Endodermal cell (in vitro differentiated cells): ENCODE data around the gene KRTAP1-4. TPM values are rescaled to one million over a fixed set of nuclear protein-coding genes. Genes with fewer than 3 reads are reported as not detected.

Experiments
- DNase-seq: peaks from one replicate; pipeline ENCODE4 v3.0.0-alpha.2; 2017
- H3K27ac ChIP-seq: 2 replicates; pipeline ENCODE4 v1.5.1; 2013; ENCODE audit warnings: mild to moderate bottlenecking, low read depth, low read length, moderate library complexity
- H3K27me3 ChIP-seq: 2 replicates; pipeline ENCODE4 v1.6.1; 2013; ENCODE audit warnings: mild to moderate bottlenecking, low read length, moderate library complexity; ENCODE audit not compliant: insufficient read depth, control insufficient read depth, poor library complexity, severe bottlenecking
- H3K36me3 ChIP-seq: 2 replicates; pipeline ENCODE4 v1.7.0; 2013; ENCODE audit warnings: mild to moderate bottlenecking, low read length, moderate library complexity; ENCODE audit not compliant: control insufficient read depth, insufficient read depth
- H3K4me1 ChIP-seq: one replicate; pipeline ENCODE4 v1.7.0; 2013; ENCODE audit warnings: low read length; ENCODE audit not compliant: control insufficient read depth, insufficient read depth
- H3K4me3 ChIP-seq: 2 replicates; pipeline ENCODE4 v1.5.1; 2013; ENCODE audit warnings: mild to moderate bottlenecking, low read length, moderate library complexity
- H3K9ac ChIP-seq: 2 replicates; pipeline ENCODE4 v1.6.1; 2013; ENCODE audit warnings: mild to moderate bottlenecking, low read length, moderate library complexity; ENCODE audit not compliant: poor library complexity, severe bottlenecking; ENCODE audit errors: extremely low read depth
- H3K9me3 ChIP-seq: 2 replicates; pipeline ENCODE4 v1.6.1; 2013; ENCODE audit warnings: mild to moderate bottlenecking, low read length, moderate library complexity; ENCODE audit not compliant: control insufficient read depth
- H3K27ac Mint-ChIP-seq: 2 replicates; pipeline ENCODE4 v1.8.0; 2020; ENCODE audit warnings: mixed read lengths
- H3K27me3 Mint-ChIP-seq: 2 replicates; pipeline ENCODE4 v1.8.0; 2021; ENCODE audit warnings: mild to moderate bottlenecking, mixed read lengths; ENCODE audit not compliant: insufficient read depth
- H3K36me3 Mint-ChIP-seq: 2 replicates; pipeline ENCODE4 v1.8.0; 2020; ENCODE audit warnings: low read depth, mixed read lengths
- H3K4me1 Mint-ChIP-seq: 2 replicates; pipeline ENCODE4 v1.8.0; 2020; ENCODE audit warnings: mixed read lengths
- H3K4me3 Mint-ChIP-seq: 2 replicates; pipeline ENCODE4 v1.8.0; 2020; ENCODE audit warnings: mild to moderate bottlenecking, moderate library complexity, mixed read lengths
- H3K9me3 Mint-ChIP-seq: 2 replicates; pipeline ENCODE4 v1.8.0; 2020; ENCODE audit warnings: mild to moderate bottlenecking, mixed read lengths
- WGBS, 2 experiments: methylation state at CpG; one replicate each; pipeline versions ENCODE4 v1.1.5 to v1.1.7; 2013; ENCODE audit warnings: missing lambda C conversion rate in 2 of 2, mixed read lengths in 1 of 2; ENCODE audit not compliant: insufficient coverage in 1 of 2, insufficient read length in 1 of 2; 5-methylcytosine and 5-hydroxymethylcytosine counted together
- total RNA-seq, 2 donors: library from RNA; stranded (reverse); fragmentation: NEBNext Ultra II Directional in 1 of 2; extraction: Animal tissue kit (Norgen Biotek cat#: 25700) in 1 of 2; gene quantifications; 2 replicates in 1 of 2; 3 replicates in 1 of 2; pipeline ENCODE4 v1.2.1, GENCODE V29; 2021
- TF ChIP-seq, protein P1 (sequence below): fragments of 200-600 bp; sonication (generic); conservative IDR thresholded peaks from 2 replicates; pipeline ENCODE4 v1.5.0; 2021; ENCODE audit warnings: antibody characterized with exemption, mild to moderate bottlenecking

KRTAP1-4 gene
- total RNA-seq, 2 donors from 2014 or later, result not detected

DNA sequence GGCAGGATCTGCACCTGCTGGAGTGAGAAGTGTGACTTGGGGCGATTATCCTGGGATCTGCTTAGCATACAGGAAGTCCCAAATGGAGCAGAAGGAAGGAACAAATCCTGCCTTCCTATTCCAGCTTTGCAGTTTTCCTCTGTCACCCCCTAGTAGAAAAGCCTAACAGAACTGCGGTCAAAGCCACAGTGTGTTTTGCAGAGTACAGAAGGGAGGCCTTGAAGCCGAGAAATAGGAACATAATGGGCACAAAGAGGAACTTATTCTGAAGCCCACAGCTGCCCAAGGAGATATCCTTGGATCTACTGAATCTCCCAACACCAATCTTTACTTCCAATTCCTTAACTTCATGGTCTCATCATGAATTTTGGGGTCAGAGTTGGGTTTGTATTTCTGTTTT, 11.5 kb downstream of the KRTAP1-4 start:
- DNase-seq, result no peak
- H3K4me1 ChIP-seq, result no peaks in the 10 kb centered on the region
- H3K9me3 ChIP-seq, result no peaks in the 10 kb centered on the region
- 85 to 100% methylated on average over 1 to 3 of the region's 3 CpGs for WGBS, 2 experiments
- no peak overlapping the region for H3K9ac ChIP-seq
- no peak overlapping the region for H3K4me3 ChIP-seq
- no peaks in the 10 kb centered on the region for H3K27me3 ChIP-seq
- H3K4me1 Mint-ChIP-seq, result peaks cover 3% of the 10 kb centered on the region
- H3K36me3 ChIP-seq, result no peaks in the 10 kb centered on the region
- no peaks in the 10 kb centered on the region for H3K9me3 Mint-ChIP-seq
- no peaks in the 10 kb centered on the region for H3K36me3 Mint-ChIP-seq
- H3K27me3 Mint-ChIP-seq, result no peaks in the 10 kb centered on the region
- H3K27ac ChIP-seq, result no peak overlapping the region
- TF ChIP-seq, protein P1, sequence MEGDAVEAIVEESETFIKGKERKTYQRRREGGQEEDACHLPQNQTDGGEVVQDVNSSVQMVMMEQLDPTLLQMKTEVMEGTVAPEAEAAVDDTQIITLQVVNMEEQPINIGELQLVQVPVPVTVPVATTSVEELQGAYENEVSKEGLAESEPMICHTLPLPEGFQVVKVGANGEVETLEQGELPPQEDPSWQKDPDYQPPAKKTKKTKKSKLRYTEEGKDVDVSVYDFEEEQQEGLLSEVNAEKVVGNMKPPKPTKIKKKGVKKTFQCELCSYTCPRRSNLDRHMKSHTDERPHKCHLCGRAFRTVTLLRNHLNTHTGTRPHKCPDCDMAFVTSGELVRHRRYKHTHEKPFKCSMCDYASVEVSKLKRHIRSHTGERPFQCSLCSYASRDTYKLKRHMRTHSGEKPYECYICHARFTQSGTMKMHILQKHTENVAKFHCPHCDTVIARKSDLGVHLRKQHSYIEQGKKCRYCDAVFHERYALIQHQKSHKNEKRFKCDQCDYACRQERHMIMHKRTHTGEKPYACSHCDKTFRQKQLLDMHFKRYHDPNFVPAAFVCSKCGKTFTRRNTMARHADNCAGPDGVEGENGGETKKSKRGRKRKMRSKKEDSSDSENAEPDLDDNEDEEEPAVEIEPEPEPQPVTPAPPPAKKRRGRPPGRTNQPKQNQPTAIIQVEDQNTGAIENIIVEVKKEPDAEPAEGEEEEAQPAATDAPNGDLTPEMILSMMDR, result no peak
- H3K27ac Mint-ChIP-seq, result no peak overlapping the region
- H3K4me3 Mint-ChIP-seq, result no peak overlapping the region

DNA sequence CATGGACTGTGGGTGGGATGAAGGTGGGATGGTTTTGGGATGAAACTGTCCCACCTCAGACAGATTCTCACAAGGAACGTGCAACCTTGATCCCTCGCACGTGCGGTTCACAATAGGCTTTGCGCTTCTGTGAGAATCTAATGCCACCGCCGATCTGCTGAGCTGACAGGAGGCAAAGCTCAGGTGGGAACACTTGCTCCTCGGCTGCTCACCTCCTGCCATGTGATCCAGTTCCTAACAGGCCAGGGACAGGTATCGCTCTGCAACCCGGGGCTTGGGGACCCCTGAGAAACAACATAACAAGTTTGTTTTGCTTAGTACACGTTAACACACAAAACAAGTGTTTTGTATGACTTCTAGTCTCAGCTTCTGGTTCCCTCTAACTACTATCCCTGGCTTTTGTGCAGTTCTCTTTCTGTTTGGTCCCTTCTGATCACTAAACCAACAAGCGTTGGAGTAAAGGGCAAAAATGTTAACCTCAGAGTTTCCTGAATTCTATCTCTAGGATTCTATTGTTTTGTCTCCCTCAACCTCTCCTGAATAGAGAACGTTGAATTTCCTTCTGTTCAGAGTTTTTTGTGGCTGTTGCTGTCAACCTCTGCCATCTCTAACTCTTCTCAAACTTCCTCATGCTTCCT, 13.3 kb downstream of the KRTAP1-4 start:
- H3K27ac Mint-ChIP-seq, result no peak overlapping the region
- H3K4me3 Mint-ChIP-seq, result no peak overlapping the region
- no peaks in the 10 kb centered on the region for H3K27me3 ChIP-seq
- H3K4me1 Mint-ChIP-seq, result peaks cover 8% of the 10 kb centered on the region
- H3K36me3 ChIP-seq, result no peaks in the 10 kb centered on the region
- H3K36me3 Mint-ChIP-seq, result no peaks in the 10 kb centered on the region
- H3K27me3 Mint-ChIP-seq, result no peaks in the 10 kb centered on the region
- DNase-seq, result no peak
- H3K27ac ChIP-seq, result no peak overlapping the region
- TF ChIP-seq, protein P1, result no peak
- no peaks in the 10 kb centered on the region for H3K9me3 Mint-ChIP-seq
- H3K4me1 ChIP-seq, result no peaks in the 10 kb centered on the region
- no peak overlapping the region for H3K4me3 ChIP-seq
- 90 to 95% methylated on average over 12 to 13 of the region's 13 CpGs for WGBS, 2 experiments
- no peaks in the 10 kb centered on the region for H3K9me3 ChIP-seq
- no peak overlapping the region for H3K9ac ChIP-seq

DNA sequence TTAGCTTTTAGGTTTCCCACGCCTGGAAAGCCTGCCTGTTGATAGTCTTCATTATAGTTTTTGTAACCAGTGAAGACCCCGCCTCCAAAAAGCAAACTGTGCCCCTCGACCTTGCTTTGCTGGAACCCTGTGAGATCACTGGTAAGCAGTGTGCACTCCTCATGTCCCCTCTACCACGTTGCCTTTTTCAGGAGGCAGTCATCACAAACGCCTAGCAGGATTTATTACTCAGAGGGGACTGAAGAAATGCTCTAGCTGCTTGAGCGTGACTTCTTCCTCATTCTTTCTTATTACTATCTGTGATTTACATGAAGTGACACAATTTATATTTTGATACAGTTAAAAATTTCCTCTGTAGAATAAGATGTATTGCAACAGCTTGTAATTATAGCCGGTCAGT, 14.5 kb downstream of the KRTAP1-4 start:
- Mint-ChIP-seq H3K36me3 (no peaks in the 10 kb centered on the region), H3K4me1 (peaks cover 8% of the 10 kb centered on the region), H3K27ac (no peak overlapping the region), H3K27me3 (no peaks in the 10 kb centered on the region), H3K9me3 (no peaks in the 10 kb centered on the region), H3K4me3 (no peak overlapping the region)
- H3K27me3 ChIP-seq, result no peaks in the 10 kb centered on the region
- H3K27ac ChIP-seq, result no peak overlapping the region
- WGBS, 2 experiments, result 82 to 87% methylated on average over 6 to 7 of the region's 7 CpGs
- H3K4me1 ChIP-seq, result no peaks in the 10 kb centered on the region
- TF ChIP-seq, protein P1, result no peak
- DNase-seq, result no peak
- no peaks in the 10 kb centered on the region for H3K36me3 ChIP-seq
- no peak overlapping the region for H3K4me3 ChIP-seq
- no peak overlapping the region for H3K9ac ChIP-seq
- H3K9me3 ChIP-seq, result no peaks in the 10 kb centered on the region
